CD4-positive, alpha-beta T cell (primary cell): ENCODE data around the gene ADGRG3. TPM values are rescaled to one million over a fixed set of nuclear protein-coding genes. Genes with fewer than 3 reads are reported as not detected.

Source experiments
- ATAC-seq: fragments of 200-7000 bp; cut with Tn5 transposase; one replicate; pipeline ENCODE4 v1.10.0; 2022; ENCODE audit warnings: mild to moderate bottlenecking; ENCODE audit not compliant: poor library complexity
- CTCF ChIA-PET: fragments of 350-600 bp; sonication (Branson Sonifier 250); formaldehyde crosslinking; loops from one replicate; lab custom pipeline; 2021; ENCODE audit warnings: antibody characterized with exemption, inconsistent platforms; lab: Charles Lee
- POLR2A ChIA-PET: fragments of 350-600 bp; sonication (Branson Sonifier 250); formaldehyde crosslinking; loops from one replicate; lab custom pipeline; 2021; ENCODE audit warnings: antibody characterized with exemption, inconsistent platforms; lab: Charles Lee
- DNase-seq, 14 experiments: peaks; one replicate each; pipeline ENCODE4 v3.0.0-alpha.2; 2013 to 2020; ENCODE audit warnings: mixed read lengths in 2 of 14
- H3K27ac ChIP-seq, 2 donors: one replicate each; pipeline versions ENCODE4 v1.5.1 to v1.7.0; 2013; ENCODE audit warnings: low read length in 2 of 2, low read depth in 1 of 2, mild to moderate bottlenecking in 1 of 2
- H3K27me3 ChIP-seq, 2 experiments: 1 replicate in 1 of 2; 2 replicates in 1 of 2; pipeline versions ENCODE4 v1.6.1 to v1.7.0; 2013; ENCODE audit warnings: low read length in 2 of 2, control low read depth in 1 of 2, mild to moderate bottlenecking in 1 of 2, moderate library complexity in 1 of 2; ENCODE audit not compliant: insufficient read depth in 2 of 2, control insufficient read depth in 1 of 2
- H3K36me3 ChIP-seq: one replicate; pipeline ENCODE4 v1.6.1; 2013; ENCODE audit warnings: low read length, control low read depth; ENCODE audit not compliant: insufficient read depth
- H3K4me1 ChIP-seq: one replicate; pipeline ENCODE4 v1.6.1; 2013; ENCODE audit warnings: low read length, control low read depth; ENCODE audit not compliant: insufficient read depth
- H3K4me3 ChIP-seq: one replicate; pipeline ENCODE4 v1.5.1; 2013; ENCODE audit warnings: mild to moderate bottlenecking, low read length, moderate library complexity
- H3K9me3 ChIP-seq, 2 experiments: 1 replicate in 1 of 2; 2 replicates in 1 of 2; pipeline versions ENCODE4 v1.6.1 to v1.7.0; 2013; ENCODE audit warnings: low read length in 2 of 2, mild to moderate bottlenecking in 2 of 2, control low read depth in 1 of 2, moderate library complexity in 1 of 2; ENCODE audit not compliant: control insufficient read depth in 1 of 2, insufficient read depth in 1 of 2
- H3K27ac Mint-ChIP-seq: one replicate; pipeline ENCODE4 v1.8.0; 2020; ENCODE audit warnings: mixed read lengths
- H3K27me3 Mint-ChIP-seq: one replicate; pipeline ENCODE4 v1.8.0; 2021; ENCODE audit warnings: mixed read lengths
- H3K36me3 Mint-ChIP-seq: one replicate; pipeline ENCODE4 v1.8.0; 2021; ENCODE audit warnings: low read depth, mixed read lengths
- H3K4me1 Mint-ChIP-seq: one replicate; pipeline ENCODE4 v1.8.0; 2021; ENCODE audit warnings: low read depth, mixed read lengths
- H3K4me3 Mint-ChIP-seq: one replicate; pipeline ENCODE4 v1.8.0; 2020; ENCODE audit warnings: mild to moderate bottlenecking, mixed read lengths
- H3K9me3 Mint-ChIP-seq: one replicate; pipeline ENCODE4 v1.8.0; 2020; ENCODE audit warnings: mixed read lengths
- intact Hi-C, 2 experiments: fragments of 100-400 bp; cut with DNase I in 1 of 2; cut with micrococcal nuclease in 1 of 2; formaldehyde crosslinking; loops; one replicate each; pipeline versions ENCODE4 v1.15.1 to v1.9.0; 2023 to 2025; cut with DNase I, micrococcal nuclease
- total RNA-seq, 174 experiments: library from RNA in 2 of 174; stranded (reverse) in 2 of 174; gene quantifications; one replicate each; pipeline ENCODE4 v1.2.3 and lab custom pipeline; 2021 to 2026
- TF ChIP-seq, protein P1 (sequence below): fragments of 200-600 bp; IDR thresholded peaks from one replicate; pipeline ENCODE4 v1.8.0; 2022; ENCODE audit warnings: antibody characterized with exemption, mild to moderate bottlenecking

Gene ADGRG3
- total RNA-seq, 2 experiments from 2014 or later, result 0.28 TPM; not detected in 1

DNA sequence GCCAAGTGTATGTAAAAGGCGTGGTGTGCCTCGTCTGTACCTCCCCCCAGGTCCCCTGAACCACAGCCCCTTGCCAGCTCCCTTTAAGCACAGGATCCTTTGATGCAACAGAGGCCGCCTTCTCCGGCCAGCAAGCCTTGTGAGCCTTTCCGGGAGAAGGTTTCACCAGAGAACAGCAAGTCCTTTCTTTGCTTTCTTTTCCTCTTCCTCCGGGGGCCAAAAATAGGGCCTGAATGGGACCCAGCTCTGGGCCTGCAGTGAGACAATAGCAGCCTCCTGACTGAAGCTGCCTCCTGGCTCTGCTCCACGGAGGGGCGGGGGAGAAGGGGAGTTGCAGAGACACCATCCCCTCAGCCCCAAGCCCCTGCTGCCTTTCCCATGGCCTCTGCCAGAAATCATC is 30.7 kb upstream of the ADGRG3 start:
- Histone ChIP-seq H3K4me3 (no peak overlapping the region), H3K27ac (no peak overlapping the region), H3K36me3 (no peaks in the 10 kb centered on the region), H3K4me1 (no peaks in the 10 kb centered on the region), H3K9me3 (no peaks in the 10 kb centered on the region), H3K27me3 (peaks cover 0 to 6% of the 10 kb centered on the region in 2 experiments)
- TF ChIP-seq, protein P1, sequence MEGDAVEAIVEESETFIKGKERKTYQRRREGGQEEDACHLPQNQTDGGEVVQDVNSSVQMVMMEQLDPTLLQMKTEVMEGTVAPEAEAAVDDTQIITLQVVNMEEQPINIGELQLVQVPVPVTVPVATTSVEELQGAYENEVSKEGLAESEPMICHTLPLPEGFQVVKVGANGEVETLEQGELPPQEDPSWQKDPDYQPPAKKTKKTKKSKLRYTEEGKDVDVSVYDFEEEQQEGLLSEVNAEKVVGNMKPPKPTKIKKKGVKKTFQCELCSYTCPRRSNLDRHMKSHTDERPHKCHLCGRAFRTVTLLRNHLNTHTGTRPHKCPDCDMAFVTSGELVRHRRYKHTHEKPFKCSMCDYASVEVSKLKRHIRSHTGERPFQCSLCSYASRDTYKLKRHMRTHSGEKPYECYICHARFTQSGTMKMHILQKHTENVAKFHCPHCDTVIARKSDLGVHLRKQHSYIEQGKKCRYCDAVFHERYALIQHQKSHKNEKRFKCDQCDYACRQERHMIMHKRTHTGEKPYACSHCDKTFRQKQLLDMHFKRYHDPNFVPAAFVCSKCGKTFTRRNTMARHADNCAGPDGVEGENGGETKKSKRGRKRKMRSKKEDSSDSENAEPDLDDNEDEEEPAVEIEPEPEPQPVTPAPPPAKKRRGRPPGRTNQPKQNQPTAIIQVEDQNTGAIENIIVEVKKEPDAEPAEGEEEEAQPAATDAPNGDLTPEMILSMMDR, result no peak
- H3K36me3 Mint-ChIP-seq, result no peaks in the 10 kb centered on the region
- no peak overlapping the region for H3K27ac Mint-ChIP-seq
- H3K4me1 Mint-ChIP-seq, result no peaks in the 10 kb centered on the region
- DNase-seq, result no peak
- no peaks in the 10 kb centered on the region for H3K9me3 Mint-ChIP-seq
- CTCF ChIA-PET, result no interaction called here
- intact Hi-C loops, result no loop called here
- no peak for ATAC-seq
- no peak overlapping the region for H3K4me3 Mint-ChIP-seq
- POLR2A ChIA-PET, result interaction anchor here (1.2 kb wide), 1 partner anchor 61 kb away, joined by 3 read pairs; no protein-coding TSS in a partner anchor
- peaks cover 6% of the 10 kb centered on the region for H3K27me3 Mint-ChIP-seq

DNA sequence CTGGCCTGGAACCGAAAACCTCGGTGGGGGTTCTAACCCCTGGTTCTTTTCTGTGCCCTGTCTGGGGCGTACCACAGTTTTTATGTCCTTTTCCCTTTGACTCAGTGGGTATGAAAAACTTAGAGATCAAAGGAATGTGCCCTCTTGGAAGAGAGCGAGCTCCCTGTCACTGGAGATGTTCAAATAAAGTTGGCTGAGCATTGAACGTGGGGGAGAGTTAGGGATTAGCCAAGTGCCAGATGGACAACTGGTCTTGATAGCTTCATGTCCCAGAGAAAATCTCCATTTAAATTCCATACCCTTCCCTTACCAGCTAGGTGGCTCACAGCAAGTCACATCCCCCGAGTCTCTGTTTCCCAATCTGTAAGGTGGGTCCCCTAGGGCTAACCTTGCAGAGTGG is 30.1 kb upstream of the ADGRG3 start:
- Mint-ChIP-seq H3K9me3 (no peaks in the 10 kb centered on the region), H3K4me3 (no peak overlapping the region), H3K36me3 (no peaks in the 10 kb centered on the region), H3K27ac (no peak overlapping the region), H3K4me1 (peaks cover 3% of the 10 kb centered on the region), H3K27me3 (peaks cover 6% of the 10 kb centered on the region)
- H3K9me3 ChIP-seq, result no peaks in the 10 kb centered on the region
- H3K27ac ChIP-seq, result no peak overlapping the region
- DNase-seq, result no peak
- no peaks in the 10 kb centered on the region for H3K36me3 ChIP-seq
- TF ChIP-seq, protein P1, result no peak
- ChIA-PET CTCF (interaction anchor here (1.2 kb wide), 1 partner anchor 62 kb away, joined by 3 read pairs; no protein-coding TSS in a partner anchor), POLR2A (no interaction called here)
- intact Hi-C loops, result no loop called here
- no peak for ATAC-seq
- H3K27me3 ChIP-seq, result peaks cover 0 to 6% of the 10 kb centered on the region in 2 experiments
- H3K4me3 ChIP-seq, result no peak overlapping the region
- H3K4me1 ChIP-seq, result no peaks in the 10 kb centered on the region

DNA sequence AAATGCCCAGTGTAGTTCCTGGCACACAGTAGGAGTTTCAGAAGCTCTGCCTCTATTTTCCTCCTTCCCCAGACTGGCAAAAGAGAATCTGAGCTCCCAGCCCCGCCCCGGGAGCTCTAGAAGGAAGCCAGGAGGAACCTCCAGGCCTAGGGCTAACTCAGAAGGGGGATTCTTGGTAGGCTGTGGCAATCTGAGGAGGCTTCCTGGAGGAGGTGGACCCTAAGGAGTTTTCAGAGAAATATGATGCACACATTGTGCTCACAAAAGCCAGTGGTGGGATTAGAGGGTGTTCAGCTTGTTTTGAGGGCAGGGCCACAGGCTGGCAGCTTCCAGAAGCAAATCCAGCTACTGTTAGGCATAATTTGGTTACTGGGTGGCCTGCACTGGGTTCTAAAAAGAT is 29.7 kb upstream of the ADGRG3 start:
- peaks cover 6% of the 10 kb centered on the region for H3K27me3 Mint-ChIP-seq
- CTCF ChIA-PET, result interaction anchor here (1.2 kb wide), 1 partner anchor 62 kb away, joined by 3 read pairs; no protein-coding TSS in a partner anchor

More for the DNA sequence above, 29.7 kb upstream of the ADGRG3 start:
- Histone ChIP-seq H3K4me3 (no peak overlapping the region), H3K4me1 (no peaks in the 10 kb centered on the region), H3K27ac (no peak overlapping the region), H3K9me3 (no peaks in the 10 kb centered on the region), H3K27me3 (peaks cover 0 to 6% of the 10 kb centered on the region in 2 experiments), H3K36me3 (no peaks in the 10 kb centered on the region)
- TF ChIP-seq, protein P1, result no peak
- no peak for DNase-seq
- Mint-ChIP-seq H3K9me3 (no peaks in the 10 kb centered on the region), H3K27ac (no peak overlapping the region), H3K36me3 (no peaks in the 10 kb centered on the region), H3K4me1 (peaks cover 4% of the 10 kb centered on the region), H3K4me3 (no peak overlapping the region)
- intact Hi-C loops, result no loop called here
- no peak for ATAC-seq
- POLR2A ChIA-PET, result no interaction called here
